Activated CD8-positive, alpha-beta memory T cell treated with anti-CD3 and anti-CD28 coated beads for 48 hours (primary cell): Measurements from ENCODE around the gene SEC14L2.
A peak's percentile ranks its signal among the peaks of the same experiment; 100 is the strongest.

Source experiments
- DNase-seq, 3 experiments: peaks; one replicate each; pipeline ENCODE4 v3.0.0-alpha.2; 2020; ENCODE audit warnings: low read depth in 2 of 3, low spot score in 2 of 3

SEC14L2 gene

DNA sequence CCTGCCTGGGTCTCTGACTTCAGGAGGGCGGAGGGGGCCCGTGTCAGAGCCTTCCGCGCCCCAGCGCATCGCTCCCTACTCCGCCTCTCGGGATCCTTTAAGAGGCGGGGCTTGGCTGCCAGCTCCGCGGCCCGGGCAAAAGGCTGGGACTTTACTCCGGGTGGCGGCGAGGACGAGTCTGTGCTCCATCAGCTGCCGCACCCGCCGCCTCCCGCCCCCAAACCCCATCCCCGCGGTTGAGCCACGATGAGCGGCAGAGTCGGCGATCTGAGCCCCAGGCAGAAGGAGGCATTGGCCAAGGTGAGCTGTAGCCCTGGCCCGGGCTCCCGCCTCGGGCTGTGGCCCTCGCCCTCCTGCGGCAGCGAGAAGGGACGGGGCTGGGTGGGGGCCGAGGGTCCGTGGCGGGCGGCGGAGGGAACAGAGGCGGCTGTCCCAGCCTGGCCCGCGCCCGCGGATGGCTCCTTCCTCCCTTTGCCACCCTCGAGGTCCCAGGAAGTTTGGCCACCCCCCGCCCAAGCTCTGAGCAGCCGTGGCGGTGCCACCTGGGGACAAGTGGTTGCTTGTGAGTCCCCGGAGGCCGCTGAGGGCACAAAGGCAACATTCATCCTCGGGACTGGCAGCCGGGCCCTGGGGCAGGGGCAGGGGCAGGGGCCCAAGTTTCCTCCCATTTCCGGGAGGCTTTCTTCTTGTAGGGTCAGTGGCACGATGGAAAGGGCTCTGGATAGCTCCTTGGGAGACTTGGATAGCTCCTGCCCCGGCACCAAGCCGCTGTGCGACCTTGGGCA is at the start of gene SEC14L2:
Gene SEC14L2 (plus strand): TSS at position 148 of the 785 bp plus-strand sequence. CDS start 99 bp downstream, at position 247.
- peak in 2 of 3 experiments; percentile 33 to 41 for DNase-seq

DNA sequence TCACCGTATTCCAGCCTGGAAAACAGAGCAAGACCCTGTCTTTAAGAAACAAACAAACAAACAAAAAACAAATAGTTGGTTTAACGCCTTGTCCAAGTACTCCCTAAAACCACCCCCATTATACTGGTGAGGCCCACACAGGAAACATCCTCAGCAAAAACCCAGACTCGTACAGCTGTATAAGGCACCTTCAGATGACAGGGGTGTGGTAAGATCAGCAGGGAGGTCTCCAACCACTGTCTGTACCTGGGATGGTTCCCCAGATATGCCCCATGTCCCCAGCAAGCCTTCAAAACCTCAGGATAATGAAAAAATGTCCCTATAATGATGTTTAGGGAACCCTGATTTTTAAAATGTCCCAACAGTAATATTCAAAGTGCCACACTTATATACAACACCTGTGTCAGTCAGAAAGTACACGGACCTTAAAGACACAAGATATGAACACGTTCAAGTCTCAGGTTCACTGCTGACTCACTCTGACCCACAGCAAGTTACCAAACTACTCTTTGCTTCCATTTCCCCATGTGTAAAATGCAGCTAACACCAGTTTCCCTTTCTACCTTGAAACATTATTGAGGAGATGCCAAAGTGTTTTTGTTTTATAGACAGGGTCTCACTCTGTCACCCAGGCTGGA is 49.4 kb upstream of the SEC14L2 start:
- no peak for DNase-seq

DNA sequence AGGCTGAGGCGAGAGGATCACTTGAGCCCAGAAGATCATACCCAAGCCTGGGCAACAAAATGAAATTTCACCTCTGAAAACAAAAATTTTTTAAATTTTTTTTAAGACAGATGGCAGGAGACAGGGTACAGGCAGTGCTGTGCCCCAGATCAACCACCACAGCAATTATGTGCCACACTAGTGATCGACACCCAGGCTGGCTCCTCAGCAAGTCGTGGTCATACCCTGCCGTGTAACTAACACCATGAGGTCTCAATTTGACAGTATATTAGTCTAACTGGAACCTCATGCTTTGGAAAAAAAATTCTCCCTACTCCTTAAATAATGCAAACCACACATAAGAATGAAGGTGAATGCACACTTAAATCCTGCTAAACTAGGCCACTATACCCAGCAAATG is 48.4 kb upstream of the SEC14L2 start:
- DNase-seq: no peak

DNA sequence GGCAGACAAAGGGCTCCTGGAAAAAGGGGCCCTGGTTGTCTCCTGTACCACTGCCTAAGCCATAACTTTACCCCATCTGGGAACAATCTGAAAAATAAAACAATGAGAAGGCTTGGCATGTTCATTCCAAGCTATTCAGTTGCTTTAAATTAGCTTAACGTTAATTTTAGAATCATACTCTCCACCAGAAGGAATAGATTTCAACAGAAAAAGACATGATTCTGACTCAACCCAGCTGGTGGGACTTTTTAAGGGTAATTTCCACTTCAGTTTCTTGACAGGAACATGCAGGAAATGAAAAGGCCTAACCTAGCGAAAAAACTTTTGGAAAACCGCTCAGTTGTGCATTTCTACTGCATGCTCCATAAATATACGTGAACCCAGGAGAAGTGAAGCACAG is 48.0 kb upstream of the SEC14L2 start:
- no peak for DNase-seq

DNA sequence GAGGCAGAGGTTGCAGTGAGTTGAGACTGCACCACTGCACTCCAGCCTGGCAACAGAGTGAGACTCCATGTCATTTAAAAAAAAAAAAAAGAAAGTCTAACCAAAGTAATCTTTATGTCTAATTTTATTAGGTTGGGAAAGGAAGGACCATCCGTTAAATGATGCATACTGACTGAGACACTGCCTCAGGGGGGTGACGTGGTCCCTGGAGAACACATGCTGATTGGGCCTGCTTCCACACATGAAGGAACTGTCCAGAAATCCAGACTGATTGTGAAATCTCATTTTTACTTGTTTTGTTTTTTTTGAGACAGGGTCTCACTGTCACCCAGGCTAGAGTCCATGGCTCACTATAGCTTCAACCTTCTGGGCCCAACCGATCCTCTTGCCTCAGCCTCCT is 45.6 kb upstream of the SEC14L2 start:
- no peak for DNase-seq

DNA sequence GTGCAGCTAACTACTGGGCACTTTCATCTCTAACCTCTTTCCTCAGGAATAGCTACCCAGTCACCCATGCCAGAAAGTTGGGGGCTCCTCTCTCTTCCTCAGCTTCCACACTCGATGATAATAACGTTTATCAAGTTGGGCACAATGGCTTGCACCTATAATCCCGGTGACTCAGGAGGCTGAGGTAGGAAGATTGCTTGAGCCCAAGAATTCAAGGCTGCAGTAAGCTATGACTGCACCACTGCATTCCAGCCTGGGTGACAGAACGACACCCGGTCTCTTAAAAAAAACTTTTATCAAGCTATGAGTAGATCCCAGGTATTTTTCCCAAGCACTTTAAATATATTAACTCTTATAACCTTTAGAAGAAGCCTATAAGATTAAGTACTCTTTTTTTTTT is 42.2 kb upstream of the SEC14L2 start:
- DNase-seq: no peak

DNA sequence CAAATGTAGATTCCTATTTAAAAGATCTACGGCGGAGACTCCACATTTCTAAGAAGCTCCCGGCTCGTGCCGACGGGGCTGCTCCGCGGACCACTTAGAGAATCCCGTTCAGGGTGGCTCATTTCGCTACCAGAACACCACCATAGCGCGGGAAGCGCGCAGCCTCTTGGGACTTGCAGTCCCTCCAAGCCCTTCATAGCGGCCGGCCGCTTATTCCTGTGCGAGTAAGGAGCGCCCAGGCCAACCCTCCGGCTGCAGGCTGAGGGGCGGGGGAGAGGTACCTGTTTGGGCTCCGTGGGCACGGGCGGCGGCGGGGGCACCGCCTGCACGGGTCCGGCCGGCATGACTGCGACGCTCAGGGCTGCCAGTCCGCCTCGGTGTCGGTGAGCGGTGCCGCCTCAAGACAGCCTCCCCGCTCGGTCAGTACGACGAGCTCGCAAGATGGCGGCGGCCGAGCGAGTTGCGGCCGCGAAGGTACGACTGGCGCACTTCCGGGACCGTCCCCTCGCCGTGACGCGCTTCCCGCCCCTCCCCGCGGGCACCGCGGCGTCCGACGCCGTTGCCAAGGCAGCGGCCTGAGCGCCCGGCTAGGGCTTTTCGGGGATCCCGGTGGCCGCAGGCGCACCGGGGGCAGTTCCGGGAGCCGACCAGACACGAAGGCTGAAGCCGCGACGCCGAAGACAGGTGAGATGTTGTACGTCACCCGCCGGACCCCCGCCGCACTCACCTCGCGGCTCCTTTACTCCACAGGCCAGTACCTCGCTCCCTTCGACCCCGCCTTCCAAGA is 40.2 kb upstream of the SEC14L2 start, which contains the start of the genes CCDC157 and SF3A1:
Gene CCDC157 (plus strand): TSS at position 559 of the 787 bp plus-strand sequence. CDS start 8,994 bp downstream, outside the sequence.
Gene SF3A1 (minus strand): TSS at position 446 of the 787 bp plus-strand sequence. CDS start 102 bp downstream, at position 344.
- DNase-seq: peak; percentile 68 to 78 (median 70)

DNA sequence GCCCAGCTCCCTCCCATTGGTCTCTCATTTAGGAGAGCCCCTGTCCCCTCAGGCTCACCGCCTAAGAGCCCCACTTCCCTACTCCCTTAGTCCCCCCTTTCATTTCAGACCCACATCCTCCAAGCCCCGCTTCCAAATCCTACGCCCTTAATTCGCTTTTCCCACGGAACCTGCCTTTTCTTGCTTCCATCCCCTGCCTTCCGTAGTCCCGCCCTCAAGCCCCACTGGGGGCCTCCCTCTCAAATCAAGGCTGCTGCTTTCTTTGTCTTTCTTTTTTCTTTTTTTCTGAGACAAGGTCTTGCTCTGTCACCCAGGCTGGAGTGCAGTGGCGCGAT is 39.6 kb upstream of the SEC14L2 start:
- no peak for DNase-seq

DNA sequence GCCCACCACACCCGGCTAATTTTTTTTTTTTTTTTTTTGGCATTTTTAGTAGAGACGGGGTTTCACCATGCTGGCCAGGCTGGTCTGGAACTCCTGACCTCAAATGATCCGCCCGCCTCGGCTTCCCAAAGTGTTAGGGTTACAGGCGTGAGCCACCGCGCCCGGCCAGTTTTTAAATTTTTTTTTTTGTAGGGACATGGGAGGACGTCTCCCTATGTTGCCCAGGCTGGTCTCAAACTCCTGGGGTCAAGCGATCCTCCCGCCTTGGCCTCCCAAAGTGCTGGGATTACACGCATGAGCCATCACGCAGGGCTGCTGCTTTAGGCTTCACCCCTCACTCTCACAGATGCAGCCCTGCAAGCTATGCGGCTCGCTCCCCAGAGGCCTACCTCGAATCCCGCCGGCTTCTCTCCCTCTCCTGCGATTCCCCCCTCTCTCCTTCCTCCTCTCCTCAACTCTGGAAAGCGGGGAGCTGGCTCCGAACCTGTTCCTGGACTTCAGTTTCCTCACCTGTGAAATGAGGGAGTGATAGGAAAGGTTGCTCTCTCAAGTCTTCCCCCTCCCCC is 39.1 kb upstream of the SEC14L2 start:
- DNase-seq: no peak

DNA sequence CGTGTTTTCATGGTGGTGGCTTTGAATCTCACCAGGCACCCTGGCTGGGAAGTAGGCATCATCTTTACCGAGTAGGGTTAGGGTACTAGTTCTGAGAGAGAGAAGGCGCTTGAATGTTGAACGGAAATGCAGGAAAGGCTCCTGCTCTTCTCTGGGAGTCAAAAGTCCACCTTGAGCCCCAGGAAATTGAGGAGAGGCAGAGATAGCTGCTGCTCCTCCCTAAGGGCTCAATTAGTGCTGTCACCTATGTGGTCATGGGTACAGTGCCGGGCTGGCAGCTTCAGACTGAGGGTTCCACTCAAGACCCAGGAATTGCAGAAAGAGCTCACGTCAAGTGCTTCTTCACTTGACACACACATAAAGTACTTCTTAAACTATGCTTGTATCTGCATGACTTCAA is 38.3 kb upstream of the SEC14L2 start:
- no peak for DNase-seq

DNA sequence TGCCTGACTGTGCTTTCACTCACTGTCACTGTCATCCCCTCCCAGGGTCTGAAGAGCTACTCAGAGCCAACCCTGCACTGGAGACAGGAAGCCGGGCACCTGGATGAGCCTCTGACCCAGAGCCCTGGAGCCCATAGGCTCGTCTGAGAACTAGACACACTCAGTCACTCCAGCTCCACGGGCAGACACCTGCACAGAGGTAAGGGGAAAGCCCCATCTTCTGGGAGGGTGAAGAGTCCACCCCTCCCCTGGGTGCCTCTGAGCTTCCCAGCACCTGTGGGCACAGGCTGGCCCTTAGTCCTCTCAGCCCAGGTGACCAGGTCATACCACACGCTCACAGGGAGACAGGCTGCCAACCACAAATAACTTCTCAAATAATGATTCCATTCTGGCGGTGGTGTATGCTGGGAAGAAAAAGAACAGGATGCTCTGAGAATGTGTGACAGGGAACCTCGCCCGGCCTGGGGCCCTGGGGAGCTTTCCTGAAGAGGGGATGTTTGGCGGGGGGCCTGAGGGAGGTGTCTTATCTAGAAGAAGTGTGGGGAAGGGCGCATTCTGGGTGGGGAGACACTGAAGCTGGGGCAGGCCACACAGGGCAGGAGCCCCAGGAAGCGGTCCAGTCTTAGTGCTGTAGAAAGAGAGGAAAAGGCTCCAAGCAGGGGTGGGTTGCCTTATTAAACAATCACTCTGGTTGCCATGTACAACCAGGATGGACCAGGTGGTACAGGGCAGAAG is 34.7 kb upstream of the SEC14L2 start:
- no peak for DNase-seq

DNA sequence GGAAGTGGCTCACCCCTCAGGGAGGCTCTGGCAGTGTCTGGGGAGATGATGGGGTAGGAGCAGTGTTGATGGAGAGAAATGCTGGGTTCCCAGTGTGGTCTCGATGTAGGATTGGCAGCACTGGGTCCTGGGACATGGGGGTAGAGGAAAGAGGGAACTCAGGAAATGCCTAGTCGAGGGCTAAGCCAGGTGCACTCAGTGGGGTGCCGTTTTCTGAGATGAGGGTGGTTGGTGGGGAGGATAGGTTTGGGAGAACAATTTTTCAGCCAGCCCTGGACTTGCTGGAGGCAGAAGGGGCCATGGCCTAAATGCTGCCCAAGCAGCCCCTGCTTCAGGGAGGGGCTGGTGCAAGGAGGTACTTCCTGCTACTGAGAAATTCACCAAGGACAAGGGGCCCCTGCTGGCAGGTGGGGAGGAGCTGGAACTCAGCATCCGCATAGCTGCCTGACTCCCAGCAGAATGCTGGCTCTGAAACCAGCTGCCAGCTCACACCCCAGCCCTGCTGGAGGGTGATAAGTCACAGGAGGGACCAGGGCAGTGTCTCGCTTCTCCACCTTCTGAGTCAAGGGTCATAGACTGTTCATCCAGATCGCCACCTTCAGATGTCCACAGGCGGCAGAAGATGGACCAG is 34.1 kb upstream of the SEC14L2 start:
- no peak for DNase-seq

DNA sequence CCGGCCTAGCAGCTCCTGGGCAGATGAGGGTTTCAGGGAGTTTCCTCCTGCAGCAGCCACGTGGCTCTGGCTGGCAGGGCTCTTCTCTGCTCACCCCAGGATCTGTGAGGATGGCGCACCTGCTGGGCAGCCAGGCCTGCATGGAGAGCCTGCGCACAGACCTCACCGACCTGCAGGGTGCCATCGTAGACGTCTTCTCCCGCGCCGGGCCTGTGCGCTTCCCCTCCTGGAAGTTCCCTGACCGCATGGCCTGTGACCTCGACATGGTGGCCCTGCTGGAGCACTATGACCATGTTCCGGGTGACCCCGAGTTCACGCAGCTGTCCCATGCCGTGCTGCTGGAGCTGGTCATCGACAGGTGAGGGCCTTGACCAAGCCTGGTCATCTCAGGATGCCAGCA is 30.9 kb upstream of the SEC14L2 start:
- DNase-seq: no peak

DNA sequence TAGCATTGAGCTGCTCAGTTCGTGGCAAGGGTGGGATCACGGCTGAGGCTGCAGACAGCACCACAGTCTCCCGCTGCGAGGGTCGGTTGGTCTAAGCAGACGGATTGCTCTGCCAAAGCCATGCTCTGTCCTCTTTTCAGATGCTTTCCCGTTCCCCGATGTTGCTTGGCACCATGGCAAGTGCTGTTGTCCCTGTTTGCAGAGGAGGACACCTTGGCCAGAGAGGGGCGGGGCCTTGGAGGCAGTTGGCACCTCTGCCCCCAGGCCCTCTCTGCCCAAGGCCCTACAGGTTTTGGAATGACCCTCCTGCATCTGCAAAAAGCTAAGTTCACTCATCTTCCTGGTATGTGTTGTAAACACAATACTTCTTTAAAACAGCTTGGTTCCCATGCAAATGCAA is 28.4 kb upstream of the SEC14L2 start:
- no peak for DNase-seq

DNA sequence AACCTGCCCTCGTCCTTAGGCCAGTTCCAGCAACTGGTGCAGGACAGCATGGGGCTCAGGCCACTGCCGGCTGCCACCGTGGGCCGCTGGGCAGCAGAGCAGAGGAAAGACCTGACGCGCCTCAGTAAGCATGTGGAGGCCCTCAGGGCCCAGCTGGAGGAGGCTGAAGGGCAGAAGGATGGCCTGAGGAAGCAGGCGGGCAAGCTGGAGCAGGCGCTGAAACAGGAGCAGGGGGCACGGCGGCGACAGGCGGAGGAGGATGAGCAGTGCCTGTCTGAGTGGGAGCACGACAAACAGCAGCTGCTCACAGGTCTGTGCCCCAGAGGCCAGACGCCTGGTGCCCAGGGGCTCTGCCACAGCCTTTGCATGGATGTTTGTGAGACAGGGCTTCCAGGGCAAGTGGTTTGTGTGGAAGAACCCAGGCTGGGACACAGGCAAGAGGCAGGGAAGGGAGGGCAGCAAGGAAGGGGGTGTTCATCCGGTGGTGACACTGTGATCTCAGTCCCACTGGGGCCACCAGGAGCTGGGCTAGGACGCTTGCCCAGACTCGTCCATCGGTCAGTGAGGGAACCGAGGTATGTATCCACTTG is 26.1 kb upstream of the SEC14L2 start:
- no peak for DNase-seq

DNA sequence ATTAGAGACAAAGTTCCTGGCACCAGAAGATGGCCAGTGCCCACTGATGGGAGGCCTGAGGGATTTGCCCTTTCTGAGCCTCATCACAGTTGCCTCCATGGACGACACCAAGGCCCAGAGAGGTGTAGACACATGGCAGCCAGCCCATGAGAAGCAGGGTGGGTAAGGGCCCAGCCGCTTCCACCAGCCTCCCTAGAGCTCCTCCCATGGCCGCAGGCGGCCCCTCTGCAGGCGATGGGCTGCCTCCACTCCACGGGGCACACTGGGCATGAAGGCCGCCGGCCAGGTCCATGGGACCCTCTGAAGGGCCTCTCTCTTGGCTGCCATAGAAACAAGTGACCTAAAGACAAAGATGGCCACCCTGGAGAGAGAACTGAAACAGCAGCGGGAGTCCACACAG is 25.5 kb upstream of the SEC14L2 start:
- DNase-seq: no peak

DNA sequence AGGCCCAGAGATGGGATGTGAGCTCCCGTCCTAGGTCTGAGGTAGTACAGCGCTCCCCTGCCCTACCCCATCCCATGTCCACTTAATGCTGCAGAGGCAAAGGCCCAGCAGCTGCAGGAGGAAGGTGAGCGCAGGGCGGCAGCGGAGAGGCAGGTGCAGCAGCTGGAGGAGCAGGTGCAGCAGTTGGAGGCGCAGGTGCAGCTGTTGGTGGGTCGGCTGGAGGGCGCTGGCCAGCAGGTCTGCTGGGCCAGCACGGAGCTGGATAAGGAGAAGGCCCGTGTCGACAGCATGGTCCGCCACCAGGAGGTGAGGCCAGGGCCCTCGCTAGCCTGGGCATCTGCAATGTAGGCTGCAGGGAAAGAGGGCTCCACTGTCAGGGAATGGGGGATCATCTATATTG is 24.8 kb upstream of the SEC14L2 start:
- DNase-seq: no peak

DNA sequence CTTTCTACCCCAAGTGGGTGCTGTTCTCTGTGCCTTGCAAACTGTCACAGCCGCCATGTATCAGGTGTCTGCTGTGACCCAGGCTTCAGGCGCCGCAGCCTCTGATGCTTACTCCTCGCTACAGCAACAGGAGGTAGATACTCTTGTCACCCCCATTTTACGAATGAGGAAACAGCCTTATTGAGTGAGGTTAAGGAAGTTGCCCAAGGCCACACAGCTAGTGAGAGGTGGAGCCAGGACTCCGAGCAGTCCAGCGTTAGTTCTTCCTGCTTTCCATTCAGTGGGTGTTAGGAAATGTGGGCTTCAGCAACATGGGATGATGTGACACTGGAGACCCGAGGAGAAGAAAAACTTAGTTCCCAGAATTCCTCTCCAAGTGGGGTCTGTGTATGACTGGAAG is 23.9 kb upstream of the SEC14L2 start:
- DNase-seq: no peak

DNA sequence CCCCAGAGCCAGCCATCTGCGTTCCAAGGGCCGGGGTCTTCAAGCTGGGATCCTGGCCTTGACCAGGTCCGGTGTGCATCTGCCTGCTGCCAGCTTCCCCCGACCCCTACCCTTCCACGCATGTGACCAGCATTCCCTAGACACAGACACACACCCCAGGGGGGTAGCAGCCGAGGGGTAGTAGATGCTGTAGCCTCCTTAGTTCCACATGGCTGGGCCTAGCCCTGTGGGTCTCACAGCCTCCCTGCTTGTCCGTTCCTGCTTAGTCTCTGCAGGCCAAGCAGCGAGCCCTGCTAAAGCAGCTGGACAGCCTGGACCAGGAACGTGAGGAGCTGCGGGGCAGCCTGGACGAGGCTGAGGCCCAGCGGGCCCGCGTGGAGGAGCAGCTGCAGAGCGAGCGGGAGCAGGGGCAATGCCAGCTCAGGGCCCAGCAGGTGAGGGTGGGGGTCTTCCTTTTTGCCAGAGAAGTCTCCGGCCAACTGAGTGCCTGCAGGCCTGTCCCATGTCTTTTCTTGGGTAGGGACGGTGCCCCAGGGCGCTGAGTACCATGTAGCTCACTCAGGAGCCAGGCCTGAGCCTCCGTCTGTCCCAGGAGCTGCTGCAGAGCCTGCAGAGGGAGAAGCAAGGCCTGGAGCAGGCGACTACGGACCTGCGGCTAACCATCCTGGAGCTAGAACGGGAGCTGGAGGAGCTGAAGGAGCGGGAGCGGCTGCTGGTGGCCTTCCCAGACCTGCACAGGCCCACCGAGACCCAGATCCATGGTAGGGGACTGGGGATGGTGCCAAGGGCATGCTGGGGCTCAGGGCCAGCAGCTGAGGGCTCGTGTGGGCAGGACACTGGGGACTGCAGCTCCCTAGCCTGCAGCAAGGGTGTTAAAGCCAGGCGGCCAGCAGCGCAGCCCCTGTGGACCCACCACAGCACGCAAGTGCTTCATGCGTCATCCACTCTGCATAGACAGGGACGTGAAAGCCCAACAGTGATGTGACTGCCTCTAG is 23.2 kb upstream of the SEC14L2 start:
- no peak for DNase-seq
